GM23338 (cell line): ENCODE results near the gene FLNA. TPM values are rescaled to one million over a fixed set of nuclear protein-coding genes. Genes with fewer than 3 reads are reported as not detected.

ENCODE experiments used
- CREB1 ChIP-seq: fragments of 250-450 bp; sonication (Bioruptor Pico); IDR thresholded peaks from 2 replicates; pipeline ENCODE4 v1.5.0; 2020; ENCODE audit warnings: low read depth, mild to moderate bottlenecking, moderate library complexity
- EZH2 ChIP-seq: fragments of 200-600 bp; sonication (generic); IDR thresholded peaks from one replicate; pipeline ENCODE4 v1.8.0; 2017; ENCODE audit warnings: antibody characterized with exemption, mild to moderate bottlenecking, low read depth; ENCODE audit not compliant: unreplicated experiment
- JUNB ChIP-seq: IDR thresholded peaks from one replicate; pipeline ENCODE4 v1.6.1; 2016; ENCODE audit warnings: antibody characterized with exemption; ENCODE audit not compliant: unreplicated experiment
- NANOG ChIP-seq: IDR thresholded peaks from 2 replicates; pipeline ENCODE4 v1.6.1; 2016; ENCODE audit warnings: antibody characterized with exemption, borderline replicate concordance
- STAT1 ChIP-seq: IDR thresholded peaks from one replicate; pipeline ENCODE4 v1.6.1; 2016; ENCODE audit warnings: antibody characterized with exemption; ENCODE audit not compliant: unreplicated experiment
- ZNF114 ChIP-seq: fragments of 250-450 bp; sonication (Bioruptor Pico); IDR thresholded peaks from 2 replicates; pipeline ENCODE4 v1.5.0; 2020; ENCODE audit warnings: mild to moderate bottlenecking, moderate library complexity
- polyA plus RNA-seq: library from polyadenylated mRNA; unstranded; fragments of >200 nt; fragmentation: Nextera tagmentation; extraction: Ambion mirVana; gene quantifications from 2 replicates; pipeline ENCODE4 v1.2.1, GENCODE V29; 2016
- total RNA-seq: library from RNA; depleted of rRNA; stranded (reverse); fragments of >200 nt; shearing (Covaris generic); gene quantifications from 2 replicates; pipeline ENCODE4 v1.2.3, GENCODE V29; 2014
- TF ChIP-seq, protein P1 (sequence below): fragments of 250-450 bp; sonication (Bioruptor Pico); IDR thresholded peaks from 2 replicates; pipeline ENCODE4 v1.5.0; 2020; ENCODE audit warnings: mild to moderate bottlenecking, moderate library complexity
- TF ChIP-seq, protein P2 (sequence below), 2 experiments: fragments of 200-600 bp in 1 of 2; sonication (generic) in 1 of 2; conservative IDR thresholded peaks; 2 replicates each; pipeline versions ENCODE4 v1.5.1 to v1.6.1; 2016 to 2017; ENCODE audit warnings: antibody characterized with exemption in 2 of 2, low read depth in 2 of 2, mild to moderate bottlenecking in 2 of 2, moderate library complexity in 1 of 2
- TF ChIP-seq, protein P3 (sequence below): IDR thresholded peaks from 2 replicates; pipeline ENCODE4 v1.6.1; 2016; ENCODE audit warnings: antibody characterized with exemption

The FLNA gene
- total and polyA plus RNA-seq, 2 experiments from 2014 or later, result 579 to 1,445 TPM

DNA sequence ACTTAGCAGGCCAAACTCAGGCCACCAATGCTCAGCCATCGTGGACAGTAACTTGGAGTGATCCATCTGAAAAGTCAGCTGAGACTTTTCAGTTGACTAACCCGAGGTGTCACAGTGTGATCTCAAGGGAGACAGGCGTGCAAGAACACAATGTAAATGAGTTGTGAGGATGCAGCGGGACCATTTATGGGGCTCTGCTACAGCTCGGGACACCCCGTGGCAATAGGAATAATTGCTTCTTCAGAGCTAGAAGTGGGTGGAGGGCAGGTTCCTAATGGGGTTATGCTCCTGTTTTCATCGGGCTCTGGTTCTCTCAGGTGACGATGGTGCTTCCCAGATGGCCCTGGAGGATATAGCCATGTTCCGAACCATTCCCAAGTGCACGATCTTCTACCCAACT, 51.5 kb downstream of the FLNA start (continued):
- TF ChIP-seq, protein P1, sequence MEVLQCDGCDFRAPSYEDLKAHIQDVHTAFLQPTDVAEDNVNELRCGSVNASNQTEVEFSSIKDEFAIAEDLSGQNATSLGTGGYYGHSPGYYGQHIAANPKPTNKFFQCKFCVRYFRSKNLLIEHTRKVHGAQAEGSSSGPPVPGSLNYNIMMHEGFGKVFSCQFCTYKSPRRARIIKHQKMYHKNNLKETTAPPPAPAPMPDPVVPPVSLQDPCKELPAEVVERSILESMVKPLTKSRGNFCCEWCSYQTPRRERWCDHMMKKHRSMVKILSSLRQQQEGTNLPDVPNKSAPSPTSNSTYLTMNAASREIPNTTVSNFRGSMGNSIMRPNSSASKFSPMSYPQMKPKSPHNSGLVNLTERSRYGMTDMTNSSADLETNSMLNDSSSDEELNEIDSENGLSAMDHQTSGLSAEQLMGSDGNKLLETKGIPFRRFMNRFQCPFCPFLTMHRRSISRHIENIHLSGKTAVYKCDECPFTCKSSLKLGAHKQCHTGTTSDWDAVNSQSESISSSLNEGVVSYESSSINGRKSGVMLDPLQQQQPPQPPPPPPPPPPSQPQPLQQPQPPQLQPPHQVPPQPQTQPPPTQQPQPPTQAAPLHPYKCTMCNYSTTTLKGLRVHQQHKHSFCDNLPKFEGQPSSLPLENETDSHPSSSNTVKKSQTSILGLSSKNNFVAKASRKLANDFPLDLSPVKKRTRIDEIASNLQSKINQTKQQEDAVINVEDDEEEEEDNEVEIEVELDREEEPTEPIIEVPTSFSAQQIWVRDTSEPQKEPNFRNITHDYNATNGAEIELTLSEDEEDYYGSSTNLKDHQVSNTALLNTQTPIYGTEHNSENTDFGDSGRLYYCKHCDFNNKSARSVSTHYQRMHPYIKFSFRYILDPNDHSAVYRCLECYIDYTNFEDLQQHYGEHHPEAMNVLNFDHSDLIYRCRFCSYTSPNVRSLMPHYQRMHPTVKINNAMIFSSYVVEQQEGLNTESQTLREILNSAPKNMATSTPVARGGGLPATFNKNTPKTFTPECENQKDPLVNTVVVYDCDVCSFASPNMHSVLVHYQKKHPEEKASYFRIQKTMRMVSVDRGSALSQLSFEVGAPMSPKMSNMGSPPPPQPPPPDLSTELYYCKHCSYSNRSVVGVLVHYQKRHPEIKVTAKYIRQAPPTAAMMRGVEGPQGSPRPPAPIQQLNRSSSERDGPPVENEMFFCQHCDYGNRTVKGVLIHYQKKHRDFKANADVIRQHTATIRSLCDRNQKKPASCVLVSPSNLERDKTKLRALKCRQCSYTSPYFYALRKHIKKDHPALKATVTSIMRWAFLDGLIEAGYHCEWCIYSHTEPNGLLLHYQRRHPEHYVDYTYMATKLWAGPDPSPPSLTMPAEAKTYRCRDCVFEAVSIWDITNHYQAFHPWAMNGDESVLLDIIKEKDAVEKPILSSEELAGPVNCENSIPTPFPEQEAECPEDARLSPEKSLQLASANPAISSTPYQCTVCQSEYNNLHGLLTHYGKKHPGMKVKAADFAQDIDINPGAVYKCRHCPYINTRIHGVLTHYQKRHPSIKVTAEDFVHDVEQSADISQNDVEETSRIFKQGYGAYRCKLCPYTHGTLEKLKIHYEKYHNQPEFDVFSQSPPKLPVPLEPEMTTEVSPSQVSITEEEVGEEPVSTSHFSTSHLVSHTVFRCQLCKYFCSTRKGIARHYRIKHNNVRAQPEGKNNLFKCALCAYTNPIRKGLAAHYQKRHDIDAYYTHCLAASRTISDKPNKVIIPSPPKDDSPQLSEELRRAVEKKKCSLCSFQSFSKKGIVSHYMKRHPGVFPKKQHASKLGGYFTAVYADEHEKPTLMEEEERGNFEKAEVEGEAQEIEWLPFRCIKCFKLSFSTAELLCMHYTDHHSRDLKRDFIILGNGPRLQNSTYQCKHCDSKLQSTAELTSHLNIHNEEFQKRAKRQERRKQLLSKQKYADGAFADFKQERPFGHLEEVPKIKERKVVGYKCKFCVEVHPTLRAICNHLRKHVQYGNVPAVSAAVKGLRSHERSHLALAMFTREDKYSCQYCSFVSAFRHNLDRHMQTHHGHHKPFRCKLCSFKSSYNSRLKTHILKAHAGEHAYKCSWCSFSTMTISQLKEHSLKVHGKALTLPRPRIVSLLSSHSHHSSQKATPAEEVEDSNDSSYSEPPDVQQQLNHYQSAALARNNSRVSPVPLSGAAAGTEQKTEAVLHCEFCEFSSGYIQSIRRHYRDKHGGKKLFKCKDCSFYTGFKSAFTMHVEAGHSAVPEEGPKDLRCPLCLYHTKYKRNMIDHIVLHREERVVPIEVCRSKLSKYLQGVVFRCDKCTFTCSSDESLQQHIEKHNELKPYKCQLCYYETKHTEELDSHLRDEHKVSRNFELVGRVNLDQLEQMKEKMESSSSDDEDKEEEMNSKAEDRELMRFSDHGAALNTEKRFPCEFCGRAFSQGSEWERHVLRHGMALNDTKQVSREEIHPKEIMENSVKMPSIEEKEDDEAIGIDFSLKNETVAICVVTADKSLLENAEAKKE (CRISPR knock-in tag), result no peak
- TF ChIP-seq CREB1, result no peak
- TF ChIP-seq, protein P2, sequence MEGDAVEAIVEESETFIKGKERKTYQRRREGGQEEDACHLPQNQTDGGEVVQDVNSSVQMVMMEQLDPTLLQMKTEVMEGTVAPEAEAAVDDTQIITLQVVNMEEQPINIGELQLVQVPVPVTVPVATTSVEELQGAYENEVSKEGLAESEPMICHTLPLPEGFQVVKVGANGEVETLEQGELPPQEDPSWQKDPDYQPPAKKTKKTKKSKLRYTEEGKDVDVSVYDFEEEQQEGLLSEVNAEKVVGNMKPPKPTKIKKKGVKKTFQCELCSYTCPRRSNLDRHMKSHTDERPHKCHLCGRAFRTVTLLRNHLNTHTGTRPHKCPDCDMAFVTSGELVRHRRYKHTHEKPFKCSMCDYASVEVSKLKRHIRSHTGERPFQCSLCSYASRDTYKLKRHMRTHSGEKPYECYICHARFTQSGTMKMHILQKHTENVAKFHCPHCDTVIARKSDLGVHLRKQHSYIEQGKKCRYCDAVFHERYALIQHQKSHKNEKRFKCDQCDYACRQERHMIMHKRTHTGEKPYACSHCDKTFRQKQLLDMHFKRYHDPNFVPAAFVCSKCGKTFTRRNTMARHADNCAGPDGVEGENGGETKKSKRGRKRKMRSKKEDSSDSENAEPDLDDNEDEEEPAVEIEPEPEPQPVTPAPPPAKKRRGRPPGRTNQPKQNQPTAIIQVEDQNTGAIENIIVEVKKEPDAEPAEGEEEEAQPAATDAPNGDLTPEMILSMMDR (conservative IDR thresholded peaks at IDR 0.05; ENCODE audit: low read depth in 2 of 2), result no peak
- no peak for TF ChIP-seq ZNF114 (CRISPR knock-in tag)
- no peak for TF ChIP-seq STAT1
- no peak for TF ChIP-seq NANOG
- TF ChIP-seq EZH2, result no peak
- no peak for TF ChIP-seq JUNB
- TF ChIP-seq, protein P3, sequence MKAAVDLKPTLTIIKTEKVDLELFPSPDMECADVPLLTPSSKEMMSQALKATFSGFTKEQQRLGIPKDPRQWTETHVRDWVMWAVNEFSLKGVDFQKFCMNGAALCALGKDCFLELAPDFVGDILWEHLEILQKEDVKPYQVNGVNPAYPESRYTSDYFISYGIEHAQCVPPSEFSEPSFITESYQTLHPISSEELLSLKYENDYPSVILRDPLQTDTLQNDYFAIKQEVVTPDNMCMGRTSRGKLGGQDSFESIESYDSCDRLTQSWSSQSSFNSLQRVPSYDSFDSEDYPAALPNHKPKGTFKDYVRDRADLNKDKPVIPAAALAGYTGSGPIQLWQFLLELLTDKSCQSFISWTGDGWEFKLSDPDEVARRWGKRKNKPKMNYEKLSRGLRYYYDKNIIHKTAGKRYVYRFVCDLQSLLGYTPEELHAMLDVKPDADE, result no peak
